HEK293 (cell line): ENCODE measurements around the gene BUB1B.

ENCODE experiments used
- AEBP2 ChIP-seq: fragments of 450-650 bp; formaldehyde crosslinking; IDR thresholded peaks from 2 replicates; pipeline ENCODE4 v1.5.1; 2016; ENCODE audit warnings: missing biosample characterization, missing genetic modification characterization, borderline replicate concordance
- BCL11A ChIP-seq: fragments of 450-650 bp; formaldehyde crosslinking; IDR thresholded peaks from 2 replicates; pipeline ENCODE4 v1.5.1; 2016; ENCODE audit warnings: low read depth, missing biosample characterization, missing genetic modification characterization
- CTCF ChIP-seq: fragments of 450-650 bp; formaldehyde crosslinking; IDR thresholded peaks from 2 replicates; pipeline ENCODE4 v1.5.1; 2016; ENCODE audit warnings: missing biosample characterization, missing genetic modification characterization
- ZBTB49 ChIP-seq: fragments of 450-650 bp; formaldehyde crosslinking; IDR thresholded peaks from 2 replicates; pipeline ENCODE4 v1.5.1; 2016; ENCODE audit warnings: missing biosample characterization, missing genetic modification characterization, low read depth
- ZNF280C ChIP-seq: fragments of 450-650 bp; formaldehyde crosslinking; IDR thresholded peaks from 2 replicates; pipeline ENCODE4 v1.5.1; 2016; ENCODE audit warnings: missing biosample characterization, missing genetic modification characterization
- ZNF449 ChIP-seq: fragments of 450-650 bp; formaldehyde crosslinking; IDR thresholded peaks from 2 replicates; pipeline ENCODE4 v1.5.1; 2017; ENCODE audit warnings: missing biosample characterization, mild to moderate bottlenecking, missing genetic modification characterization, moderate library complexity

GRCh38 chr15:40270246-40270995, 109.6 kb downstream of the BUB1B start:
- TF ChIP-seq ZNF449 (no peak), CTCF (tag by site-specific recombination) (no peak), ZBTB49 (tag by site-specific recombination) (no peak), BCL11A (no peak), AEBP2 (no peak), ZNF280C (tag by site-specific recombination) (no peak)
